H1 (cell line): ENCODE data around the gene SMARCA4. TPM values are rescaled to one million over a fixed set of nuclear protein-coding genes. Genes with fewer than 3 reads are reported as not detected.

ENCODE experiments used
- CTCF ChIA-PET: fragments of 300-600 bp; sonication (Branson Sonifier 250); formaldehyde crosslinking; loops from one replicate; lab custom pipeline; 2021; ENCODE audit not compliant: partially characterized antibody; lab: Charles Lee
- POLR2A ChIA-PET: fragments of 300-600 bp; sonication (Branson Sonifier 250); formaldehyde crosslinking; loops from one replicate; lab custom pipeline; 2021; ENCODE audit warnings: inconsistent platforms; ENCODE audit not compliant: partially characterized antibody; lab: Charles Lee
- DNase-seq, 2 experiments: peaks; one replicate each; pipeline versions ENCODE4 v3.0.0 to v3.0.0-alpha.2; 2010 to 2022; ENCODE audit warnings: low spot score in 2 of 2, low read depth in 1 of 2, mixed read lengths in 1 of 2
- FAIRE-seq: peaks from 2 replicates; lab custom pipeline; 2011; peaks lifted over from hg19 to GRCh38; lab: Jason Lieb, UNC
- H2AFZ ChIP-seq: 2 replicates; pipeline ENCODE4 v1.8.1; 2012; ENCODE audit warnings: low read length, inconsistent platforms
- H2AK5ac ChIP-seq: 2 replicates; pipeline ENCODE4 v1.6.1; 2013; ENCODE audit warnings: low read depth, low read length
- H2BK120ac ChIP-seq: replicated peaks from 2 replicates; pipeline ENCODE3; 2013; ENCODE audit warnings: low read depth, low read length, inconsistent platforms
- H2BK12ac ChIP-seq: 2 replicates; pipeline ENCODE4 v1.6.1; 2013; ENCODE audit warnings: low read depth, low read length
- H2BK15ac ChIP-seq: 2 replicates; pipeline ENCODE4 v1.6.1; 2013; ENCODE audit warnings: low read length
- H2BK20ac ChIP-seq: 2 replicates; pipeline ENCODE4 v1.6.1; 2013; ENCODE audit warnings: low read length
- H2BK5ac ChIP-seq: 2 replicates; pipeline ENCODE4 v1.6.1; 2013; ENCODE audit warnings: low read depth, low read length
- H3K14ac ChIP-seq: 2 replicates; pipeline ENCODE4 v1.6.1; 2013; ENCODE audit warnings: inconsistent platforms; ENCODE audit not compliant: insufficient read length
- H3K18ac ChIP-seq: 2 replicates; pipeline ENCODE4 v1.6.1; 2013; ENCODE audit warnings: low read length; ENCODE audit errors: extremely low read depth
- H3K23ac ChIP-seq: 2 replicates; pipeline ENCODE4 v1.6.1; 2013; ENCODE audit warnings: inconsistent platforms; ENCODE audit not compliant: insufficient read length
- H3K23me2 ChIP-seq: 2 replicates; pipeline ENCODE4 v1.6.1; 2013; ENCODE audit warnings: low read depth, low read length
- H3K27ac ChIP-seq: 2 replicates; pipeline ENCODE4 v1.6.1; 2011; ENCODE audit warnings: low read depth, low read length, inconsistent platforms
- H3K27me3 ChIP-seq, 4 experiments: replicated peaks in 1 of 4; 1 replicate in 1 of 4; 2 replicates in 3 of 4; pipeline versions ENCODE4 v1.6.1 to v1.8.1; 2011 to 2013; ENCODE audit warnings: low read length in 3 of 4, mild to moderate bottlenecking in 3 of 4, inconsistent platforms in 2 of 4, mixed read lengths in 2 of 4, moderate library complexity in 1 of 4; ENCODE audit not compliant: control insufficient read depth in 3 of 4, insufficient read depth in 3 of 4; ENCODE audit errors: extremely low read depth in 1 of 4
- H3K36me3 ChIP-seq, 4 experiments: 2 replicates each; pipeline versions ENCODE4 v1.6.1 to v1.8.1; 2011 to 2013; ENCODE audit warnings: mild to moderate bottlenecking in 4 of 4, low read length in 3 of 4, moderate library complexity in 2 of 4, control low read depth in 1 of 4, inconsistent platforms in 1 of 4; ENCODE audit not compliant: insufficient read depth in 4 of 4, control insufficient read depth in 2 of 4
- H3K4ac ChIP-seq: replicated peaks from 2 replicates; pipeline ENCODE3; 2013; ENCODE audit warnings: low read length, low read depth, mixed read lengths, inconsistent platforms; ENCODE audit not compliant: insufficient read length
- H3K4me1 ChIP-seq, 4 experiments: replicated peaks in 1 of 4; 1 replicate in 1 of 4; 2 replicates in 3 of 4; pipeline versions ENCODE4 v1.6.1 to v1.8.1; 2011 to 2013; ENCODE audit warnings: low read length in 3 of 4, inconsistent platforms in 2 of 4, mixed read lengths in 1 of 4; ENCODE audit not compliant: insufficient read depth in 4 of 4, control insufficient read depth in 3 of 4
- H3K4me2 ChIP-seq, 2 experiments: 2 replicates each; pipeline versions ENCODE4 v1.6.1 to v1.8.1; 2011 to 2013; ENCODE audit warnings: low read depth in 2 of 2, low read length in 2 of 2, control low read depth in 1 of 2, inconsistent platforms in 1 of 2, mild to moderate bottlenecking in 1 of 2; ENCODE audit not compliant: insufficient read depth in 1 of 2
- H3K4me3 ChIP-seq, 4 experiments: fragments of 200-600, 300-600 bp in 1 of 4; sonication (generic), shearing (Covaris generic), sonication (Bioruptor Twin) in 1 of 4; 2 replicates each; pipeline versions ENCODE4 v1.5.1 to v1.8.1; 2011 to 2016; ENCODE audit warnings: low read length in 4 of 4, low read depth in 3 of 4, control low read depth in 2 of 4, inconsistent platforms in 2 of 4, mild to moderate bottlenecking in 2 of 4, mixed read lengths in 1 of 4, moderate library complexity in 1 of 4; ENCODE audit not compliant: insufficient read depth in 2 of 4; ENCODE audit errors: extremely low read depth in 1 of 4
- H3K56ac ChIP-seq: replicated peaks from 2 replicates; pipeline ENCODE3; 2013; ENCODE audit warnings: low read depth, mild to moderate bottlenecking, mixed read lengths, low read length, inconsistent platforms; ENCODE audit not compliant: insufficient read length
- H3K79me1 ChIP-seq: 2 replicates; pipeline ENCODE4 v1.6.1; 2013; ENCODE audit warnings: low read depth, low read length, control low read depth
- H3K79me2 ChIP-seq, 2 experiments: 2 replicates each; pipeline versions ENCODE4 v1.6.1 to v1.8.1; 2012 to 2013; ENCODE audit warnings: low read length in 2 of 2, mild to moderate bottlenecking in 2 of 2, inconsistent platforms in 1 of 2; ENCODE audit not compliant: insufficient read depth in 2 of 2, control insufficient read depth in 1 of 2
- H3K9ac ChIP-seq, 4 experiments: replicated peaks in 1 of 4; 1 replicate in 1 of 4; 2 replicates in 3 of 4; pipeline versions ENCODE4 v1.6.1 to v1.8.1; 2011 to 2013; ENCODE audit warnings: low read depth in 3 of 4, low read length in 3 of 4, control low read depth in 2 of 4, mild to moderate bottlenecking in 2 of 4, moderate library complexity in 2 of 4, inconsistent platforms in 1 of 4; ENCODE audit errors: extremely low read depth in 1 of 4
- H3K9me3 ChIP-seq, 2 experiments: 2 replicates each; pipeline versions ENCODE4 v1.6.1 to v1.8.1; 2012 to 2013; ENCODE audit warnings: mild to moderate bottlenecking in 2 of 2, moderate library complexity in 2 of 2, control low read depth in 1 of 2, inconsistent platforms in 1 of 2, low read depth in 1 of 2, low read length in 1 of 2, mixed read lengths in 1 of 2; ENCODE audit not compliant: insufficient read depth in 2 of 2
- H4K20me1 ChIP-seq, 2 experiments: replicated peaks in 1 of 2; 2 replicates each; pipeline versions ENCODE3 to v1.8.1; 2011 to 2013; ENCODE audit warnings: inconsistent platforms in 2 of 2, low read length in 2 of 2, mild to moderate bottlenecking in 1 of 2; ENCODE audit not compliant: insufficient read depth in 2 of 2, control insufficient read depth in 1 of 2
- H4K5ac ChIP-seq: 2 replicates; pipeline ENCODE4 v1.6.1; 2013; ENCODE audit warnings: low read length, low read depth, mixed read lengths, inconsistent platforms; ENCODE audit not compliant: insufficient read length
- H4K8ac ChIP-seq: 2 replicates; pipeline ENCODE4 v1.8.0; 2013; ENCODE audit warnings: mild to moderate bottlenecking, moderate library complexity, low read length, inconsistent platforms; ENCODE audit not compliant: insufficient read depth; ENCODE audit errors: extremely low read depth
- H4K91ac ChIP-seq: replicated peaks from 2 replicates; pipeline ENCODE3; 2013; ENCODE audit warnings: low read length, mixed read lengths, inconsistent platforms; ENCODE audit not compliant: insufficient read length
- BRCA1 ChIP-seq: IDR thresholded peaks from 2 replicates; pipeline ENCODE4 v1.6.1; 2012; ENCODE audit warnings: low read depth, low read length, improper control_type of control experiment
- EGR1 ChIP-seq: IDR thresholded peaks from 2 replicates; pipeline ENCODE4 v1.6.1; 2011; ENCODE audit warnings: low read depth, low read length, borderline replicate concordance
- EP300 ChIP-seq, 2 experiments: IDR thresholded peaks; 1 replicate in 1 of 2; 2 replicates in 1 of 2; pipeline ENCODE4 v1.6.1; 2011 to 2012; ENCODE audit warnings: low read depth in 2 of 2, low read length in 2 of 2, mild to moderate bottlenecking in 2 of 2, borderline replicate concordance in 1 of 2, inconsistent platforms in 1 of 2, moderate library complexity in 1 of 2
- SAP30 ChIP-seq: fragments of 300-600 bp; sonication (generic); IDR thresholded peaks from 2 replicates; pipeline ENCODE4 v1.7.1; 2012; ENCODE audit warnings: low read length, moderate library complexity, mild to moderate bottlenecking, inconsistent platforms; ENCODE audit not compliant: insufficient read depth, insufficient replicate concordance
- SIN3A ChIP-seq, 2 experiments: IDR thresholded peaks in 1 of 2; conservative IDR thresholded peaks in 1 of 2; 2 replicates each; pipeline ENCODE4 v1.6.1; 2011 to 2012; ENCODE audit warnings: low read length in 2 of 2, improper control_type of control experiment in 1 of 2, low read depth in 1 of 2, mild to moderate bottlenecking in 1 of 2
- WGBS, 2 experiments: shearing (Covaris generic) in 1 of 2; methylation state at CpG; one replicate each; pipeline versions ENCODE4 v1.1.6 to v1.1.7; 2013 to 2015; ENCODE audit warnings: low lambda C conversion rate in 2 of 2, mixed read lengths in 2 of 2, inconsistent platforms in 1 of 2, low coverage in 1 of 2, missing lambda C conversion rate in 1 of 2; ENCODE audit not compliant: insufficient replicate concordance in 2 of 2, insufficient coverage in 1 of 2, insufficient read length in 1 of 2; ENCODE audit errors: extremely low coverage in 1 of 2, missing lambda C conversion rate in 1 of 2; 5-methylcytosine and 5-hydroxymethylcytosine counted together
- polyA plus RNA-seq, 7 experiments: library from polyadenylated mRNA; depleted of rRNA in 3 of 7; stranded (reverse) in 5 of 7; unstranded in 2 of 7; fragments of >200 nt in 5 of 7; fragments of 200-250 nt in 2 of 7; gene quantifications; 1 replicate in 5 of 7; 2 replicates in 1 of 7; 4 replicates in 1 of 7; pipeline versions ENCODE4 v1.2.1 to v1.2.3, GENCODE V29; 2011 to 2013; ENCODE audit warnings: missing spikeins in 2 of 7, mixed read lengths in 2 of 7
- total RNA-seq: library from RNA; stranded (reverse); fragmentation: NEBNext Ultra II Directional; extraction: Animal tissue kit (Norgen Biotek cat#: 25700); gene quantifications from 2 replicates; pipeline ENCODE4 v1.2.1, GENCODE V29; 2021
- TF ChIP-seq, protein P1 (sequence below): IDR thresholded peaks from 2 replicates; pipeline ENCODE4 v1.6.1; 2012; ENCODE audit warnings: low read length, inconsistent platforms

SMARCA4 gene
- total and polyA plus RNA-seq, 2 of the 8 experiments (the other 6 are each of a cell fraction or from before 2014, with no cell fraction given) = 86.4 to 263 TPM

DNA sequence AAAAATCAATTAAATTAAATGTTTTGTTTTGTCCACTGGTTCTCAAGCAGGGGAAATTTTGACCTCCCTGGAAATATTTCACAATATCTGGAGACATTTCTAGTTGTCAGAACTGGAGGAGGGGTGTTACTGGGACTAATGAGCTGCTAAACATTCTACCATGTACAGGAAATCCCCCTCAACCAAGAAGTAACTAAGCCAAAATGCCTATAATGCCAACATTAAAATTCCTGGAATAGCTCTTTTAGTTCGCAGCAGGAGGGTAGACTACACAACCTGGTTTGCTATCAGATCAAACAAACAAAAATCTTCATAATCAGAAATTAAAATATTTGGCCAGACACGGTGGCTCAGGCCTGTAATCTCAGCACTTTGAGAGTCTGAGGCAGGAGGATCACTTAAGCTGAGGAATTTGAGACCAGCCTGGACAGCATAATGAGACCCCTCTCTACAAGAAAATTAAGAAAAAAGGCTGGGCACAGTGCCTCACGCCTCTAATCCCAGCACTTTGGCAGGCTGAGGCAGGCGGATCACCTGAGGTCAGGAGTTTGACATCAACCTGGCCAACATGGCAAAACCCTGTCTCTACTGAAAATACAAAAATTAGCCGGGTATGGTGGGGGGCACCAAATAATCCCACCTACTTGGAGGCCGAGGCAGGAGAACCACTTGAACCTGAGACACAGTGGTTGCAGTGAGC is 13.7 kb upstream of the SMARCA4 start:
- H4K91ac ChIP-seq = no peak overlapping the region
- H3K27ac ChIP-seq = no peak overlapping the region
- H2BK12ac ChIP-seq = no peak overlapping the region
- no peak overlapping the region for H2AFZ ChIP-seq
- no peak overlapping the region for H3K4me3 ChIP-seq
- H2AK5ac ChIP-seq = no peak overlapping the region
- H4K5ac ChIP-seq = no peak overlapping the region
- no peak overlapping the region for H3K9ac ChIP-seq
- CTCF ChIA-PET = interaction anchor here (0.9 to 3.3 kb wide), 2 partner anchors 10 to 19 kb away, joined by 4 to 13 read pairs; no protein-coding TSS in a partner anchor
- H4K20me1 ChIP-seq = no peaks in the 10 kb centered on the region
- H3K4me1 ChIP-seq = no peaks in the 10 kb centered on the region
- H3K18ac ChIP-seq = no peak overlapping the region
- no peak overlapping the region for H3K23ac ChIP-seq
- H3K23me2 ChIP-seq = no peaks in the 10 kb centered on the region
- no peaks in the 10 kb centered on the region for H3K79me2 ChIP-seq
- no peaks in the 10 kb centered on the region for H3K27me3 ChIP-seq
- TF ChIP-seq, protein P1, sequence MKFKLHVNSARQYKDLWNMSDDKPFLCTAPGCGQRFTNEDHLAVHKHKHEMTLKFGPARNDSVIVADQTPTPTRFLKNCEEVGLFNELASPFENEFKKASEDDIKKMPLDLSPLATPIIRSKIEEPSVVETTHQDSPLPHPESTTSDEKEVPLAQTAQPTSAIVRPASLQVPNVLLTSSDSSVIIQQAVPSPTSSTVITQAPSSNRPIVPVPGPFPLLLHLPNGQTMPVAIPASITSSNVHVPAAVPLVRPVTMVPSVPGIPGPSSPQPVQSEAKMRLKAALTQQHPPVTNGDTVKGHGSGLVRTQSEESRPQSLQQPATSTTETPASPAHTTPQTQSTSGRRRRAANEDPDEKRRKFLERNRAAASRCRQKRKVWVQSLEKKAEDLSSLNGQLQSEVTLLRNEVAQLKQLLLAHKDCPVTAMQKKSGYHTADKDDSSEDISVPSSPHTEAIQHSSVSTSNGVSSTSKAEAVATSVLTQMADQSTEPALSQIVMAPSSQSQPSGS = no peak
- no peak for TF ChIP-seq EGR1
- TF ChIP-seq SAP30 = no peak
- no peak for TF ChIP-seq SIN3A (conservative IDR thresholded peaks at IDR 0.05 in 1 of 2, IDR thresholded peaks at IDR 0.05 in 1 of 2; ENCODE audit: low read depth in 1 of 2, low read length in 2 of 2)
- no peak for TF ChIP-seq EP300 (IDR thresholded peaks at IDR 0.05; ENCODE audit: borderline replicate concordance in 1 of 2, low read depth in 2 of 2, low read length in 2 of 2)
- TF ChIP-seq BRCA1 = no peak
- TF ChIP-seq, all 59 proteins: peak for 0
- no peak overlapping the region for H2BK20ac ChIP-seq
- no peak overlapping the region for H3K14ac ChIP-seq
- H3K36me3 ChIP-seq = no peaks in the 10 kb centered on the region
- no peak for FAIRE-seq
- no peak overlapping the region for H3K4ac ChIP-seq
- no peak overlapping the region for H4K8ac ChIP-seq
- H3K9me3 ChIP-seq = no peaks in the 10 kb centered on the region
- 94% methylated on average over 6 of the region's 6 CpGs; no CpG with 5 or more reads in 1 of the 2 experiments for WGBS, 2 experiments
- H2BK15ac ChIP-seq = no peak overlapping the region
- no peak overlapping the region for H2BK5ac ChIP-seq
- no peak overlapping the region for H3K56ac ChIP-seq
- no peak overlapping the region for H2BK120ac ChIP-seq
- H3K4me2 ChIP-seq = no peak overlapping the region
- H3K79me1 ChIP-seq = no peaks in the 10 kb centered on the region
- POLR2A ChIA-PET = interaction anchor here (1.1 kb wide), 1 partner anchor 18 kb away, joined by 3 read pairs; no protein-coding TSS in a partner anchor
- no peak for DNase-seq
